Ectodermal cell (in vitro differentiated cells): Measurements from ENCODE around the gene ASB14. TPM values are rescaled to one million over a fixed set of nuclear protein-coding genes. Genes with fewer than 3 reads are reported as not detected.
"Not testable (repeated sequence)": the region's sequence is repeated elsewhere in the genome, so short reads cannot be mapped to it uniquely, and the experiment has no call there.

Experiments
- H3K27ac ChIP-seq: 2 replicates; pipeline ENCODE4 v1.7.0; 2013; ENCODE audit warnings: mild to moderate bottlenecking, low read depth, low read length; ENCODE audit not compliant: insufficient read depth, poor library complexity, severe bottlenecking
- H3K27me3 ChIP-seq: 2 replicates; pipeline ENCODE4 v1.7.0; 2013; ENCODE audit warnings: mild to moderate bottlenecking, low read length; ENCODE audit not compliant: insufficient read depth, control insufficient read depth, poor library complexity, severe bottlenecking
- H3K36me3 ChIP-seq: one replicate; pipeline ENCODE4 v1.7.0; 2013; ENCODE audit warnings: low read length; ENCODE audit not compliant: control insufficient read depth, insufficient read depth
- H3K4me1 ChIP-seq: one replicate; pipeline ENCODE4 v1.7.0; 2013; ENCODE audit warnings: low read length; ENCODE audit not compliant: control insufficient read depth, insufficient read depth
- H3K4me3 ChIP-seq: 2 replicates; pipeline ENCODE4 v1.7.0; 2013; ENCODE audit warnings: low read depth, low read length, control low read depth; ENCODE audit not compliant: insufficient read depth
- H3K9me3 ChIP-seq: 2 replicates; pipeline ENCODE4 v1.7.0; 2013; ENCODE audit warnings: mild to moderate bottlenecking, low read length, moderate library complexity; ENCODE audit not compliant: control insufficient read depth
- WGBS, 2 experiments: methylation state at CpG; one replicate each; pipeline ENCODE4 v1.1.7; 2013; ENCODE audit warnings: missing lambda C conversion rate in 2 of 2; 5-methylcytosine and 5-hydroxymethylcytosine counted together
- polyA plus RNA-seq, 4 experiments: library from polyadenylated mRNA; stranded (reverse); fragments of 50-300 nt; gene quantifications; one replicate each; pipeline ENCODE4 v1.2.3, GENCODE V29; 2013

The ASB14 gene
- polyA plus RNA-seq (2013, experiment 1 of 4) = not detected
- polyA plus RNA-seq (2013, experiment 2 of 4) = not detected
- not detected for polyA plus RNA-seq (2013, experiment 3 of 4)
- not detected for polyA plus RNA-seq (2013, experiment 4 of 4)

GRCh38 chr3:57292159-57292896 is at the start of gene ASB14:
Gene ASB14 (minus strand): TSS chr3:57292685. CDS start chr3:57292033, 652 bp downstream.
- H3K4me1 ChIP-seq = no peaks in the 10 kb centered on the region
- no peak within 1 kb of the TSS for H3K4me3 ChIP-seq
- no peaks in the 10 kb centered on the region for H3K27me3 ChIP-seq
- H3K27ac ChIP-seq = no peak within 1 kb of the TSS
- 94 to 97% methylated on average over 1 of the region's 1 CpG for WGBS, 2 experiments
- H3K9me3 ChIP-seq = no peaks in the 10 kb centered on the region
- no peaks in the 10 kb centered on the region for H3K36me3 ChIP-seq

- not testable (repeated sequence) for H3K4me1 ChIP-seq, H3K4me3 ChIP-seq, H3K9me3 ChIP-seq, H3K36me3 ChIP-seq, H3K27me3 ChIP-seq, H3K27ac ChIP-seq
- 60 to 89% methylated on average over 1 to 3 of the region's 7 CpGs for WGBS, 2 experiments
Measured at GRCh38 chr3:57339071-57339642, 46.7 kb upstream of the ASB14 start.

GRCh38 chr3:57338272-57339070 is 46.0 kb upstream of the ASB14 start:
- H3K4me1 ChIP-seq, H3K27me3 ChIP-seq, H3K27ac ChIP-seq, H3K36me3 ChIP-seq, H3K9me3 ChIP-seq, H3K4me3 ChIP-seq: not testable (repeated sequence)
- WGBS, 2 experiments = 95 to 96% methylated on average over 40 of the region's 40 CpGs

GRCh38 chr3:57335283-57335938 is 42.9 kb upstream of the ASB14 start:
- no peaks in the 10 kb centered on the region for H3K4me1 ChIP-seq
- H3K9me3 ChIP-seq = no peaks in the 10 kb centered on the region
- no peak overlapping the region for H3K4me3 ChIP-seq
- WGBS, 2 experiments = 90 to 98% methylated on average over 5 of the region's 5 CpGs
- no peaks in the 10 kb centered on the region for H3K27me3 ChIP-seq
- no peak overlapping the region for H3K27ac ChIP-seq
- H3K36me3 ChIP-seq = no peaks in the 10 kb centered on the region

- no peaks in the 10 kb centered on the region for H3K27me3 ChIP-seq
- no peaks in the 10 kb centered on the region for H3K4me1 ChIP-seq
- no peak overlapping the region for H3K4me3 ChIP-seq
- no peaks in the 10 kb centered on the region for H3K36me3 ChIP-seq
- 76 to 87% methylated on average over 3 of the region's 3 CpGs for WGBS, 2 experiments
- no peaks in the 10 kb centered on the region for H3K9me3 ChIP-seq
- no peak overlapping the region for H3K27ac ChIP-seq
Measured at GRCh38 chr3:57331078-57331610, 38.7 kb upstream of the ASB14 start.

GRCh38 chr3:57326498-57326897 is 34.0 kb upstream of the ASB14 start:
- 88 to 93% methylated on average over 1 of the region's 1 CpG for WGBS, 2 experiments
- not testable (repeated sequence) for H3K4me3 ChIP-seq, H3K4me1 ChIP-seq, H3K27ac ChIP-seq, H3K9me3 ChIP-seq, H3K27me3 ChIP-seq, H3K36me3 ChIP-seq

GRCh38 chr3:57314204-57314603 is 21.7 kb upstream of the ASB14 start:
- Histone ChIP-seq H3K27ac (no peak overlapping the region), H3K4me3 (no peak overlapping the region), H3K27me3 (no peaks in the 10 kb centered on the region), H3K4me1 (no peaks in the 10 kb centered on the region), H3K36me3 (no peaks in the 10 kb centered on the region), H3K9me3 (no peaks in the 10 kb centered on the region)
- 92 to 98% methylated on average over 3 of the region's 3 CpGs for WGBS, 2 experiments

GRCh38 chr3:57309769-57310360 is 17.4 kb upstream of the ASB14 start:
- Histone ChIP-seq H3K36me3 (no peaks in the 10 kb centered on the region), H3K27ac (no peak overlapping the region), H3K27me3 (no peaks in the 10 kb centered on the region), H3K4me3 (no peak overlapping the region), H3K9me3 (no peaks in the 10 kb centered on the region), H3K4me1 (no peaks in the 10 kb centered on the region)
- 75 to 86% methylated on average over 2 to 3 of the region's 3 CpGs for WGBS, 2 experiments

GRCh38 chr3:57303520-57303919 is 11.0 kb upstream of the ASB14 start:
- not testable (repeated sequence) for H3K27ac ChIP-seq, H3K9me3 ChIP-seq, H3K4me1 ChIP-seq, H3K27me3 ChIP-seq, H3K4me3 ChIP-seq, H3K36me3 ChIP-seq
- 95% methylated on average over 7 of the region's 7 CpGs for WGBS, 2 experiments
